NCI-H526 treated with DMSO at 0.1 percent for 48 hours (cell line): ENCODE data around the gene PUS1.

Experiments used
- DNase-seq: peaks from one replicate; lab custom pipeline; 2025; lab: John Stamatoyannopoulos, UW

PUS1 gene

GRCh38 chr12:131902332-131903241 lies 26.5 kb upstream of the PUS1 start:
- no peak for DNase-seq

GRCh38 chr12:131903270-131904255 lies 25.5 kb upstream of the PUS1 start:
- DNase-seq: no peak

- no peak for DNase-seq
Observed at GRCh38 chr12:131904346-131904745, 24.7 kb upstream of the PUS1 start.

- DNase-seq: no peak
Observed at GRCh38 chr12:131905081-131905629, 23.9 kb upstream of the PUS1 start.

GRCh38 chr12:131905630-131906091 lies 23.4 kb upstream of the PUS1 start:
- no peak for DNase-seq

- DNase-seq: no peak
Observed at GRCh38 chr12:131907379-131908091, 21.5 kb upstream of the PUS1 start.

GRCh38 chr12:131908092-131909080 lies 20.7 kb upstream of the PUS1 start:
- no peak for DNase-seq

GRCh38 chr12:131909081-131909751 lies 19.9 kb upstream of the PUS1 start:
- DNase-seq: no peak

GRCh38 chr12:131909752-131910219 lies 19.3 kb upstream of the PUS1 start:
- no peak for DNase-seq

- DNase-seq: no peak
Observed at GRCh38 chr12:131910302-131911027, 18.6 kb upstream of the PUS1 start.

GRCh38 chr12:131911028-131911650 lies 17.9 kb upstream of the PUS1 start:
- DNase-seq: no peak

GRCh38 chr12:131911851-131912477 lies 17.1 kb upstream of the PUS1 start:
- no peak for DNase-seq

GRCh38 chr12:131912518-131913274 lies 16.4 kb upstream of the PUS1 start:
- no peak for DNase-seq

- no peak for DNase-seq
Observed at GRCh38 chr12:131913666-131914065, 15.4 kb upstream of the PUS1 start.

GRCh38 chr12:131914179-131914702 lies 14.8 kb upstream of the PUS1 start:
- DNase-seq: no peak

- DNase-seq: no peak
Observed at GRCh38 chr12:131915000-131915689, 13.9 kb upstream of the PUS1 start.
